HG03196 (cell line): ENCODE measurements around the gene RIC1.
"Not testable (repeated sequence)": the region's sequence is repeated elsewhere in the genome, so short reads cannot be mapped to it uniquely, and the experiment has no call there.

Experiments used
- ATAC-seq: cut with Tn5 transposase; IDR thresholded peaks from one replicate; pipeline ENCODE4 v1.9.1; 2021; ENCODE audit not compliant: unreplicated experiment

The RIC1 gene

DNA sequence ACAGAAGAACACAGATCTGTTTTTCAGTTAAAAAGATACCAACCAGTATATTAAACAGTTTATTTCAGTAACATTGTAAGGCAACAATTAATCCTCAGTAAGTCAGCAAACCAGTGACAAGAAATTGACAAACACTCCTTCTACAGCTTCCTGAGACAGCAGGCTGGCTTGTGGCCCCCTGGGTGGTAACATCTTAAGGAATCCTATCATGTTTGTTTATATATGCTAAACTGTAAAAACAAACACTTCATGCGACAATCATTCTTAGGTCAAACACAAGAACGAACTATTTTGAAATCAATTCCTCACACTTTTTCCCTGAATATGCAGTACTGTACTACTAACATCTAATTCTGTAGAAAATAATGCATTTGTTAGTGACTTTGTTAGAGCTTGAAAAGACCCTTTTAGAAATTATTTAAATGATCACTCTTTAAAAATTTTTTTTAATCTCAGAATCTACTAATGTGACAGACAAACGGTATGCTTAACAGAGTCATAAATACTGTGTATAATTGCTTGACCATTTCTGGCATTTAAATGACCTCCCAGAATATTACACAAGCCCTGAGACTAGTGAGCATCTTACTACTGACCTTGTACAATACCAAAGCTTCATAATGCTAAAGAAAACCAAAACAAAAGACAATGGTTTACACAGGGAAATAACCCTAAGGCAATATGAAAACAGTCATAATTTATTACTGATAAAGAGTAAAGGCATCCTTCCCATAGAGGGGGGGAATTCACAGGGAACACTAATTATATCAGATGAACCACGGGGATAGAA is 155.8 kb downstream of the RIC1 start:
- ATAC-seq, result no peak

DNA sequence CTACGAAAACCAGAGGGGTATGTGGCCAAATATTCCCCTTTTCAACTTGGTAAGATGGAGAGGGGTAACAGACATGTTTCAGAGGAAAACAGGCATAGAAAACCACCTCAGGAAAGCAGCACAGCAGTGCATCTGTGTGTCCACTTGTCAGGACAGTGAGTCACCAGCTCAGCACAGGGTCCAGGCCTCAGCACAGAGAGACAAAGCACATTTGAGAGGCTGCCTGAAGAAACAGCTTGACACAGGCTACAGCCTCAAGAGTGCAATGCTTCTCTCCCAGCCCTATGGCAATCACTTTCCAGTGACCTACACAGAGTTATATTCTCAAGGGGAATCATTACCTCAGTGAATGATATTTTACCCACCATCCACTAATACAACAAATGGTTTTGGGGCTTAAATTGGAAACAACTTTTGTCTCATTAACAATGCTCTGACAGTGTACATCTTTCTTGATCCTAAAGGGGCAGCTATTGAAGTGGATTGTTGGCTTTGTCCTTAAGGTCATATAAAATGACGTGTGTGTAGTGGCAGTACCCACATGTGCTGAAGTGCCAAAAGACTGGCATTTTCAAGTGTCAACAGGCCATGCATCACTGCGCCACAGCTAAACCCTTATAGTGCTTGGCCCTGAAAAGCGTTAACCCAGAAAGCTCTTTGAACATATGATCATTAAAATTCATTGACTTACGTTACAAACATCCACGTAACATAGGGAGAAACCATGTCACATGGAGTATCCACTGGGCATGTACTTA is 157.6 kb downstream of the RIC1 start:
- ATAC-seq, result no peak

DNA sequence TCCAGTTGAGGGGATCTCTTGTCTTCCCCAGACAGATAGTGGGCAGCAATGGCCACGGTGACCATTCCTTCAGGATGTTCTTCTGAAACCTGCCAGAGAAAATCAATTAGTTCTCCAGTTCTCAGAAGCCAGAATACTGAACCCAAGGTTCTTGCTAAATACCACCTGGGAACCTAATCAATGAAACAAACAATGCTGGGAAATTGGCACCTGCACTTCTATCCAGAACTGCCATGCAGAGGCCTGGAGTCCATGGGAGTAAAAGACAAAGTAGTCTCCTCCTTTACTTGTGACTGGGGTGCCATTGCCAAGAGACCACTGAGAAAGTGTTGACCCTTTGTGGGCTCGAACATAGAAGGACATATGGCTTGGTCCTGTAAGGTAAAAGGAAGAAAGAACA is 158.3 kb downstream of the RIC1 start:
- no peak for ATAC-seq

DNA sequence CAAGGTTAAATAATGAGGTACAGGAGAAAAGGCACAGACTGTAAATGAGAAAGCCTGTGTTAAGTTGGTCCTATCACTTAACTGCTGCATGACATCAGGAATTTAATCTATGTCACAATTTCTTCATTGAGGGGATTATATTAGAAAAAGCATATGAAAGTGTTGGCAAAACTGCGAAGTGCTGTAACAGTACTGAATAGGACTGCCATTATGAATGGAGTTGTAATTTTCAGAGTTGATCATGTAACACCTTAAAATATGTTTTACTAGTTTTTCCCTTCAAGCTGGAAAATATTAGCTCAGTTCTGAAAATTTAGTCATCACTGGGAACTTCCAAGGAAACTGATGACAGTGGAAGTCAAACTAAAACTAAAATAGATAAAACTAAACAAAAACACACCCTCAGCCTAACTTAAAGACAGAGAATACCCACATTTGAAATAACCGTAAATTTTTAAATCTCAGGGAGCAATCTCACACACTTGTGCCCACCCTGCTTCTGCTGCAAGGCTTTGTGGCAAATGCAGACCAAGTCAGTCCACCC is 158.9 kb downstream of the RIC1 start:
- no peak for ATAC-seq

- no peak for ATAC-seq
These were observed 160.6 kb downstream of the RIC1 start for GRCh38 chr9:5789489-5789888.

DNA sequence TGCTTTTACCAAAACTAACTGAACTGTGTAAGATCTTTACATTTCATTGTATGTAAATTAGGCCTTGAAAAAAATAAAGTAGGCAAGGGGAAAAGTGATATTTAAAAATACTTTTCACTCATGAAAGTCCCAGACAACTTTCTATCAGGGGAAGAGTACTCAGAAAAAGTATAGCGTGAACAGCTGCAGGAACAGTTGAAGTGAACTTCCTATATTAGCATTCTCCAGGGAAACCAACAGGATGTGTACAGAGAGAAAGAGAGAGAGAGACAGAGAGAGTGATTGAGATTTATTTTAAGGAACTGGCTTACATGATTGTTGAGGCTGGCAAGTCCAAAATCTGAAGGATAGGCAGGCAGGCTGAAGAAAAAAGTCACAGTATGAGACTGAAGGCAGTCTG is 162.0 kb downstream of the RIC1 start:
- no peak for ATAC-seq

GRCh38 chr9:5791870-5792269 is 163.0 kb downstream of the RIC1 start:
- no peak for ATAC-seq

- ATAC-seq, result no peak
These were observed 164.9 kb downstream of the RIC1 start for GRCh38 chr9:5793812-5794211.

DNA sequence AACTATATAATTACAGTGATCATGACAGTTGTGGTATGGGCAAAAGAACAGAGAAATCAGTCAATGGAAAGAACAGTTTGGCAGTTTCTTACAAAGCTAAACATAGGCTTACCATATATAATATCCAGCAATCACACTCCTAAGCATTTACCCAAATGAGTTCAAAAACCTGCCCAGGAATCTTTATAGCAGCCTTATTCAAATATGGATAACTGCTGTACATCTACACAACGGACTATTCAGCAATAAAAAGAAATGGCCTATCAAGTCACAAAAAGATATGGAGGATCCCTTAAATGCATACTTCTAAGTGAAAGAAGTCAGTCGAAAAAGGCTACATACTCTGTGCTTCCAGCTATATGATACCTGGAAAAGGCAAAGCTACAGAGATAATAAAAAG is 167.4 kb downstream of the RIC1 start:
- ATAC-seq, result no peak

GRCh38 chr9:5798581-5798980 is 169.7 kb downstream of the RIC1 start:
- no peak for ATAC-seq

- no peak for ATAC-seq
These were observed 170.4 kb downstream of the RIC1 start for GRCh38 chr9:5799314-5799713.

- not testable (repeated sequence) for ATAC-seq
These were observed 171.5 kb downstream of the RIC1 start for GRCh38 chr9:5800378-5800777.

- ATAC-seq, result no peak
These were observed 172.2 kb downstream of the RIC1 start for GRCh38 chr9:5800969-5801738.

GRCh38 chr9:5801739-5802113 is 172.8 kb downstream of the RIC1 start:
- ATAC-seq, result no peak

GRCh38 chr9:5805478-5805877 is 176.6 kb downstream of the RIC1 start:
- ATAC-seq, result no peak

DNA sequence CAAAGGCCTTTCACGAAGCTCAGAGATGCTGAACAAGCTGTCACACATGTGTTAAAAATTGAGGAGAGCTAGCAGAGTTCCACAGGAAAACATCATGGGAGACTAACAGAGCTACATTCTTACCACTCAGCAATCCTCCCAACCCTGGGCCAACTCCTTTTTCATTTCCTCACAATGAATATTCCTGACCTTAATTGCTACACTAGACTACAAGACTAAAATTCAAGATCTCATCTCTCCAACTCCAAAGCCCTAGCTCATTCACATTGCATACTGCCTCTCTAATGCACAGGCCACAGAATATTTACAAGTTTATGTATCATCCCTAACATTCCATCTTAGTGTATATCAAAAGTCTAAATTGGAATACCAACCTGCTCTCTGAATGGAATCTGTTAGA is 182.8 kb downstream of the RIC1 start:
- ATAC-seq, result no peak

- no peak for ATAC-seq
These were observed 184.9 kb downstream of the RIC1 start for GRCh38 chr9:5813824-5814223.

DNA sequence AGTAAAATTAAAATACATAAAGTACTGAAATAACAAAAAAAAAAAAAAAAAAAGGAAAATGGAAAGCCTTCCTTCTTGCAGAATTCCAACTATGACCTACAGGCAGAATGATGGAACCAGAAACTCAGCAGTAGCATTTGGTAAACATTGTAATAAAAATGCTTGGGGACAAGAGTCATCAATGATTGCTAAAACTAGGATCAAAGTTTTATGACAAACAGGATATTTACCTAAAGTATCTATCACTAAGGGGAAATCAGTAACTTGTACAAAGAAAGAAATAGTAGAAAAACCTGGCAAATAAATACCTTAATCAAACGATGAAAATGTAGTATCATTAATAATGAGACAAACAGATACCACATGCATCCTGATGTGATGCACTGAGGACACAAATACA is 186.6 kb downstream of the RIC1 start:
- no peak for ATAC-seq

- ATAC-seq, result no peak
These were observed 189.0 kb downstream of the RIC1 start for GRCh38 chr9:5817862-5818261.

DNA sequence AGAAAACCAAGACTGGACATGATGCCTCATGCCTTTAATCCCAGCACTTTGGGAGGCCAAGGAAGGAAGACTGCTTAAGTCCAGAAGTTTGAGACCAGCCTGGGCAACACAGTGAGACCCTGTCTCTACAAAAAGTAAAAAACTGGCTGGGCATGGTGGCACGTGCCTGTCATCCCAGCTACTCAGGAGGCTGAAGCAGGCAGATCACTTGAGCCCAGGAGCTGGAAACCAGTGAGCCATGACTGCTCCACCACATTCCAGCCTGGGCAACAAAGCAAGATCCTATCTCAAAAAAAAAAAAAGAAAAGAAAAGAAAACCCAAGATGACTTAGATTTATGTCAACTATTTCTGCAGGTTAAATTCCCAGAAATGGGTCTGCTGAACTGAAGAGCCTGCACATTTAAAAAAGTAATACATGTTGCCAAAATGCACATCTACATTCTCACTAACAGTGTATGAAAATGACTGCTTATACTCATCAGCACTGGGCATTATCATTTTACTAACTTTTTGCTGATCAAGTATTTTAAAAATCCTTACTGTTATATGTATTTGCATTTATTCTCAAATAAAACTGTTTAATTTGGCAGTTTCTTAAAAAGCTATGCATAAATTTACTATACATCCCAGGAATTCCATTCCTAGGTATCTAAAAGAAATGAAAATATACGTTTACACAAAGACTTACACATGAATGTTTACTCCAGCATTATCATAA is 189.7 kb downstream of the RIC1 start:
- no peak for ATAC-seq

GRCh38 chr9:5819174-5819573 is 190.3 kb downstream of the RIC1 start:
- ATAC-seq, result no peak
